GM23338 (cell line): Measurements from ENCODE around the gene PCLAF. TPM values are rescaled to one million over a fixed set of nuclear protein-coding genes. Genes with fewer than 3 reads are reported as not detected.
"Not testable (repeated sequence)": the region's sequence is repeated elsewhere in the genome, so short reads cannot be mapped to it uniquely, and the experiment has no call there.

Experiments
- ATAC-seq: fragments of 200-7000 bp; cut with Tn5 transposase; 3 replicates; pipeline ENCODE4 v1.9.1; 2020
- DNase-seq: peaks from one replicate; pipeline ENCODE4 v3.0.0-alpha.2; 2015; ENCODE audit warnings: low spot score
- H2AFZ ChIP-seq: fragments of 200-600 bp; sonication (generic); 2 replicates; pipeline ENCODE4 v1.8.0; 2016; ENCODE audit warnings: antibody characterized with exemption, mild to moderate bottlenecking, moderate library complexity
- H3F3A ChIP-seq: fragments of 200-600 bp; sonication (generic); replicated peaks from 2 replicates; pipeline ENCODE4 v1.8.0; 2017; ENCODE audit warnings: antibody characterized with exemption, mixed run types, low read depth
- H3K27ac ChIP-seq: fragments of 200-600 bp; sonication (generic); 2 replicates; pipeline ENCODE4 v1.6.1; 2016; ENCODE audit warnings: low read depth
- H3K27me3 ChIP-seq: fragments of 200-600 bp; sonication (generic); 2 replicates; pipeline ENCODE4 v1.8.0; 2016; ENCODE audit warnings: mild to moderate bottlenecking, mixed run types, moderate library complexity; ENCODE audit not compliant: insufficient read depth
- H3K36me3 ChIP-seq: fragments of 200-600 bp; sonication (generic); 2 replicates; pipeline ENCODE4 v1.8.0; 2016; ENCODE audit warnings: mild to moderate bottlenecking; ENCODE audit not compliant: insufficient read depth
- H3K4me1 ChIP-seq: fragments of 200-600 bp; sonication (generic); 2 replicates; pipeline ENCODE4 v1.8.0; 2016; ENCODE audit warnings: mild to moderate bottlenecking, moderate library complexity; ENCODE audit not compliant: insufficient read depth
- H3K4me2 ChIP-seq: fragments of 200-600 bp; sonication (generic); 2 replicates; pipeline ENCODE4 v1.7.1; 2017; ENCODE audit warnings: mixed run types
- H3K4me3 ChIP-seq: fragments of 200-600 bp; sonication (generic); 2 replicates; pipeline ENCODE4 v1.6.1; 2016; ENCODE audit warnings: mixed run types
- H3K79me2 ChIP-seq: fragments of 200-600 bp; sonication (generic); replicated peaks from 2 replicates; pipeline ENCODE4 v1.8.0; 2017; ENCODE audit warnings: mild to moderate bottlenecking; ENCODE audit not compliant: insufficient read depth
- H3K9me2 ChIP-seq: fragments of 200-600 bp; sonication (generic); 2 replicates; pipeline ENCODE4 v1.8.0; 2017; ENCODE audit not compliant: insufficient read depth
- H4K20me1 ChIP-seq: fragments of 200-600 bp; sonication (generic); replicated peaks from 2 replicates; pipeline ENCODE4 v1.8.0; 2017; ENCODE audit warnings: mild to moderate bottlenecking; ENCODE audit not compliant: insufficient read depth
- H3K27ac Mint-ChIP-seq: 2 replicates; pipeline ENCODE4 v1.8.0; 2020; ENCODE audit warnings: inconsistent platforms, mild to moderate bottlenecking, moderate library complexity, mixed read lengths
- H3K27me3 Mint-ChIP-seq: 3 replicates; pipeline ENCODE4 v1.8.0; 2022; ENCODE audit warnings: low read depth, mild to moderate bottlenecking, moderate library complexity, mixed read lengths, inconsistent platforms; ENCODE audit not compliant: insufficient read depth, poor library complexity
- H3K36me3 Mint-ChIP-seq: 3 replicates; pipeline ENCODE4 v1.8.0; 2021; ENCODE audit warnings: low read depth, mild to moderate bottlenecking, inconsistent platforms, moderate library complexity, mixed read lengths
- H3K4me1 Mint-ChIP-seq: 3 replicates; pipeline ENCODE4 v1.8.0; 2020; ENCODE audit warnings: mild to moderate bottlenecking, inconsistent platforms, mixed read lengths
- H3K4me3 Mint-ChIP-seq: 3 replicates; pipeline ENCODE4 v1.8.0; 2021; ENCODE audit warnings: moderate library complexity, mild to moderate bottlenecking, inconsistent platforms, mixed read lengths
- H3K9me3 Mint-ChIP-seq: 3 replicates; pipeline ENCODE4 v1.8.0; 2020; ENCODE audit warnings: moderate library complexity, mild to moderate bottlenecking, inconsistent platforms, mixed read lengths
- CREB1 ChIP-seq: fragments of 250-450 bp; sonication (Bioruptor Pico); IDR thresholded peaks from 2 replicates; pipeline ENCODE4 v1.5.0; 2020; ENCODE audit warnings: low read depth, mild to moderate bottlenecking, moderate library complexity
- EZH2 ChIP-seq: fragments of 200-600 bp; sonication (generic); IDR thresholded peaks from one replicate; pipeline ENCODE4 v1.8.0; 2017; ENCODE audit warnings: antibody characterized with exemption, mild to moderate bottlenecking, low read depth; ENCODE audit not compliant: unreplicated experiment
- JUNB ChIP-seq: IDR thresholded peaks from one replicate; pipeline ENCODE4 v1.6.1; 2016; ENCODE audit warnings: antibody characterized with exemption; ENCODE audit not compliant: unreplicated experiment
- NANOG ChIP-seq: IDR thresholded peaks from 2 replicates; pipeline ENCODE4 v1.6.1; 2016; ENCODE audit warnings: antibody characterized with exemption, borderline replicate concordance
- ZNF462 ChIP-seq: fragments of 250-450 bp; sonication (Bioruptor Pico); IDR thresholded peaks from 2 replicates; pipeline ENCODE4 v1.5.0; 2020; ENCODE audit warnings: mild to moderate bottlenecking, moderate library complexity
- polyA plus RNA-seq: library from polyadenylated mRNA; unstranded; fragments of >200 nt; fragmentation: Nextera tagmentation; extraction: Ambion mirVana; gene quantifications from 2 replicates; pipeline ENCODE4 v1.2.1, GENCODE V29; 2016
- total RNA-seq: library from RNA; depleted of rRNA; stranded (reverse); fragments of >200 nt; shearing (Covaris generic); gene quantifications from 2 replicates; pipeline ENCODE4 v1.2.3, GENCODE V29; 2014

PCLAF gene
- total and polyA plus RNA-seq, 2 experiments from 2014 or later, result 48.9 to 206 TPM

- not testable (repeated sequence) for H3K4me3 Mint-ChIP-seq, H3K9me3 Mint-ChIP-seq, H3K27me3 ChIP-seq, H4K20me1 ChIP-seq, H3K36me3 Mint-ChIP-seq, H3K4me1 Mint-ChIP-seq, H3K36me3 ChIP-seq, H3K79me2 ChIP-seq, H3K9me2 ChIP-seq, H3K27me3 Mint-ChIP-seq, H3K4me1 ChIP-seq, H3F3A ChIP-seq, ATAC-seq, H3K4me2 ChIP-seq, DNase-seq, H3K4me3 ChIP-seq, H2AFZ ChIP-seq, H3K27ac Mint-ChIP-seq, H3K27ac ChIP-seq
Measured at GRCh38 chr15:64331668-64332067, 49.6 kb downstream of the PCLAF start.

- not testable (repeated sequence) for H3K4me1 ChIP-seq, H3K27me3 Mint-ChIP-seq, H4K20me1 ChIP-seq, H3K27ac Mint-ChIP-seq, DNase-seq, H3K36me3 Mint-ChIP-seq, ATAC-seq, H3K27ac ChIP-seq, H3K4me1 Mint-ChIP-seq, H3K36me3 ChIP-seq, H3K27me3 ChIP-seq, H2AFZ ChIP-seq, H3F3A ChIP-seq, H3K9me2 ChIP-seq, H3K9me3 Mint-ChIP-seq
- 0 out of 3 replicates have a peak overlapping the region, but pooled peaks have one; percentile 29 for H3K4me3 Mint-ChIP-seq
- Histone ChIP-seq H3K79me2 (peaks cover 38% of the 10 kb centered on the region), H3K4me2 (0 out of 2 replicates have a peak overlapping the region, but pooled peaks have one; percentile 32), H3K4me3 (peak overlapping the region; percentile 35)
Measured at GRCh38 chr15:64326975-64327374, 54.3 kb downstream of the PCLAF start.

- Histone ChIP-seq H3K79me2 (peaks cover 38% of the 10 kb centered on the region), H3K4me3 (peak overlapping the region; percentile 32; the same call in 1 of the 2 replicates), H2AFZ (0 out of 2 replicates have a peak overlapping the region, but pooled peaks have one; percentile 43), H3K4me2 (peak overlapping the region; percentile 57)
- not testable (repeated sequence) for H3K36me3 Mint-ChIP-seq, H3K9me2 ChIP-seq, H3F3A ChIP-seq, H3K4me1 Mint-ChIP-seq, H3K9me3 Mint-ChIP-seq, H3K27me3 ChIP-seq, H4K20me1 ChIP-seq, H3K27ac ChIP-seq, H3K27me3 Mint-ChIP-seq, H3K36me3 ChIP-seq, H3K4me1 ChIP-seq
- Mint-ChIP-seq H3K4me3 (peak overlapping the region; percentile 52), H3K27ac (peak overlapping the region; percentile 67; the same call in 1 of the 2 replicates)
- DNase-seq (peak; percentile 37), ATAC-seq (peak; percentile 71)
Measured at GRCh38 chr15:64326458-64326857, 54.8 kb downstream of the PCLAF start.

GRCh38 chr15:64324165-64324877 lies 56.9 kb downstream of the PCLAF start:
- Mint-ChIP-seq H3K36me3 (no peaks in the 10 kb centered on the region), H3K27ac (no peak overlapping the region), H3K27me3 (peaks cover 2% of the 10 kb centered on the region), H3K4me1 (no peaks in the 10 kb centered on the region; the same call in 2 of the 3 replicates), H3K4me3 (no peak overlapping the region), H3K9me3 (no peaks in the 10 kb centered on the region)
- Histone ChIP-seq H3K79me2 (peaks cover 41% of the 10 kb centered on the region), H3K4me1 (no peaks in the 10 kb centered on the region), H3F3A (no peaks in the 10 kb centered on the region), H4K20me1 (peaks cover 3% of the 10 kb centered on the region; the same call in 1 of the 2 replicates), H3K27ac (no peak overlapping the region), H3K4me3 (no peak overlapping the region), H3K4me2 (no peak overlapping the region), H2AFZ (no peak overlapping the region), H3K36me3 (no peaks in the 10 kb centered on the region), H3K27me3 (no peaks in the 10 kb centered on the region), H3K9me2 (0 out of 2 replicates have a peak, but pooled peaks cover 6% of the 10 kb centered on the region)
- no peak for ATAC-seq
- no peak for DNase-seq
- TF ChIP-seq CREB1 (CRISPR knock-in tag), result no peak
- TF ChIP-seq JUNB, result no peak
- no peak for TF ChIP-seq EZH2
- TF ChIP-seq ZNF462 (CRISPR knock-in tag), result no peak
- TF ChIP-seq NANOG, result no peak
